Measurements from ENCODE around the gene YPEL2.

Gene YPEL2

DNA sequence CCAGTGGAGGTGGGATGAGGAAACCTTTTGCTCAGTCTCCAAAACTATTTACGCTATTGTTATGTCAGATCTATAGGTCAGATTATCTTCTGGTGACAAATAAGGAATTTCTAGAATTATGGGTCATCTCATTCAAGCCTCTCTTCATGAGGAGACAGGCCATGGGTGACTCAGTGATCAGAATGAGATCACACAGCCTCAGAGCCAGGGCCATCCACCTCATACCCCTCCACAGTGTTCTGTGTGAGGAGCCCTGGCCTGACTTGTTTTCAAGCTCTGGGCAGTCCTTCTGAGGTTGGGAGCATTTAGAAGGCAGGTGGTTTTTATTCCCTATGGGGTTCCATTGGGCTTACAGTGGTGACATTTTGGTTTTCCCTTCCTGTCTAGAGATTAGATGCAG lies 26.5 kb downstream of the YPEL2 start:
- Mint-ChIP-seq H3K4me3 (no peak overlapping the region), H3K27ac (no peak overlapping the region), H3K27me3 (ENCODE audit: low read depth, poor library complexity) (peaks cover 7% of the 10 kb centered on the region), H3K36me3 (ENCODE audit: low read depth) (peaks cover 59% of the 10 kb centered on the region), H3K9me3 (peaks cover 6% of the 10 kb centered on the region), H3K4me1 (peaks cover 69% of the 10 kb centered on the region)
- no peak for DNase-seq
- TF ChIP-seq, protein P1, sequence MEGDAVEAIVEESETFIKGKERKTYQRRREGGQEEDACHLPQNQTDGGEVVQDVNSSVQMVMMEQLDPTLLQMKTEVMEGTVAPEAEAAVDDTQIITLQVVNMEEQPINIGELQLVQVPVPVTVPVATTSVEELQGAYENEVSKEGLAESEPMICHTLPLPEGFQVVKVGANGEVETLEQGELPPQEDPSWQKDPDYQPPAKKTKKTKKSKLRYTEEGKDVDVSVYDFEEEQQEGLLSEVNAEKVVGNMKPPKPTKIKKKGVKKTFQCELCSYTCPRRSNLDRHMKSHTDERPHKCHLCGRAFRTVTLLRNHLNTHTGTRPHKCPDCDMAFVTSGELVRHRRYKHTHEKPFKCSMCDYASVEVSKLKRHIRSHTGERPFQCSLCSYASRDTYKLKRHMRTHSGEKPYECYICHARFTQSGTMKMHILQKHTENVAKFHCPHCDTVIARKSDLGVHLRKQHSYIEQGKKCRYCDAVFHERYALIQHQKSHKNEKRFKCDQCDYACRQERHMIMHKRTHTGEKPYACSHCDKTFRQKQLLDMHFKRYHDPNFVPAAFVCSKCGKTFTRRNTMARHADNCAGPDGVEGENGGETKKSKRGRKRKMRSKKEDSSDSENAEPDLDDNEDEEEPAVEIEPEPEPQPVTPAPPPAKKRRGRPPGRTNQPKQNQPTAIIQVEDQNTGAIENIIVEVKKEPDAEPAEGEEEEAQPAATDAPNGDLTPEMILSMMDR (IDR thresholded peaks at IDR 0.05): no peak

DNA sequence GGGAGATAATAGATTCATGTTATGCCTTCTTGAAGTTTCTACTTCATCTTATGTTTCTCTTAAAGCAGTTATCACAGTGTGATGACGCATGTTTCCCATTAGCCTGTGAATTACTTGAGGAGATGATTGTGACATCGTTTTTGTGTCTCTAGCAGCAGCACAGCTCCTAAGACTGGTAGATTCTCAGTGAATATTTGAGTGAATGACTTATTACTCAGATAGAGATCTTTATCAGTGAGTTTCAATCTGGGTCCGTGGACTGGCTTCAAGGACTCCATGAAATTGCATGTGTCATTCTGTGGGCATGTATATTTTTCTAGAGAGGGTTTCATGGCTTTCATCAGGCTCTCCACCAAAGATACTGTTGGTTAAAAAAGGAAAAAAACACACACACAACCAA lies 29.9 kb downstream of the YPEL2 start:
- DNase-seq: no peak

DNA sequence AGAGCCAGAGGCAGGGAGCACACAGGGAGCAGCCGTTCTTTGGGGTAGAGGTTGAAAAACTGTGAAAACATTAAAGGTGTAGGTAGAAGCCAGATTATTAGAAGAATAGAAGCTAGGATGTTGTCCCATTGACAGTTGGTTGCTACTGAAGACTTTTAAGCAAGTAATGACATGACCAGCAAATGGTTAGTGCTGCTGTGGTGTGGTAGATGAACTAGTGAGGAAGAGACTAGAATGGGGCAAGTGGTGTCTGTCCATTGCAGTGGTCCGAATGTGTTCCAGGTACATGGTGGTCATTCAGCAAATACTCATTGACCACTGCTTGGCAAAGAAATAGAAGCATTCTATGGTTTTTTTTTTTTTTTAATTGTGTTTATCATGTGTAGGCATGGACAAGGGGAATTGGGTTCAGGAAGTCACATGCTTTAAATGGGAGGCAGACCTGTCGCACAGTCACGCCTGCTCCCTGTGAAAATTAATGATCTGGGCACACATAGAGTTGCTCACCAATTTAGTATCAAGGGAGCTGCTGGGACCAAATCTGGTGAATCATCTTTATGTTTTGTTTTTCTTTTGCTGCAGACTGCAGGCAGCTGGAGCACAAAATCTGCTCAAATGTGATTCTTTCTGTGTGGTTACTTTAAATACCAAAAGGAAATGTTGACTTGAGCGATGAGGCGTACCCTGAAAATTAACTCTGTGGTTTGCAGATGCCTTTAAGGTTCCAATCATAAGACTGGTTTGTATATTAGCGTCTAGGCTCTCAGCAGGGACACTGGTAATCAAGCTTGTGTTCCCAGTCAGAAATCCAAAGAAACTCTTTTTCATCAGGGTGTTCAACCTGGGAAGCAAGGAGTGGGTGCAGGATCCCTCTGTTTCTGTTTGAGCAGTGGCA lies 30.7 kb downstream of the YPEL2 start:
- Mint-ChIP-seq H3K9me3 (no peaks in the 10 kb centered on the region), H3K27ac (peak overlapping the region; percentile 86), H3K4me1 (peaks cover 76% of the 10 kb centered on the region), H3K4me3 (peak overlapping the region; percentile 11), H3K27me3 (ENCODE audit: low read depth, poor library complexity) (peaks cover 3% of the 10 kb centered on the region), H3K36me3 (ENCODE audit: low read depth) (peaks cover 24% of the 10 kb centered on the region)
- TF ChIP-seq, protein P1 (IDR thresholded peaks at IDR 0.05): no peak
- DNase-seq: no peak

More for the DNA sequence above, 29.9 kb downstream of the YPEL2 start:
- peaks cover 32% of the 10 kb centered on the region for H3K36me3 Mint-ChIP-seq (ENCODE audit: low read depth)
- H3K27ac Mint-ChIP-seq: peak overlapping the region; percentile 56
- H3K4me1 Mint-ChIP-seq: peaks cover 68% of the 10 kb centered on the region
- H3K4me3 Mint-ChIP-seq: peak overlapping the region; percentile 11
- H3K9me3 Mint-ChIP-seq: peaks cover 6% of the 10 kb centered on the region
- TF ChIP-seq, protein P1 (IDR thresholded peaks at IDR 0.05): no peak
- peaks cover 3% of the 10 kb centered on the region for H3K27me3 Mint-ChIP-seq (ENCODE audit: low read depth, poor library complexity)

DNA sequence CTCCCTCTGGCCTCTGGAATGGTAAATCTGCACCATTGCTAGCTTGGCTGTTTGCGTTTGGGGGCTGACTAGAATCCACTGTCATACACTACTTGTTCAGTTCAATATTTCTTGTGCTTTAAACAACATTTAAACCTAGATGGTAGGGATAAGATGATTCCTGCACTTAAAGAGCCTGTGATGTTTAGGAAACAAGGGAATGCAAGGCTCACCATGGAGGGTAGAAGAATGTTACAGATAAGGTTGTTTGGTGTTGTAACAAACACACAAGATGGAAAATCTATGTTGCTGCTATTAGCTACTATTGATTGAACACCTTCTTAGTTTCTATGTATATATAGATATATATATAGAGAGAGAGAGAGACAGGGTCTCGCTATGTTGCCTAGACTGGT lies 31.4 kb downstream of the YPEL2 start:
- Mint-ChIP-seq H3K9me3 (no peaks in the 10 kb centered on the region), H3K4me3 (peak overlapping the region; percentile 11), H3K27me3 (ENCODE audit: low read depth, poor library complexity) (peaks cover 3% of the 10 kb centered on the region), H3K4me1 (peaks cover 81% of the 10 kb centered on the region), H3K36me3 (ENCODE audit: low read depth) (peaks cover 19% of the 10 kb centered on the region), H3K27ac (peak overlapping the region; percentile 86)
- TF ChIP-seq, protein P1 (IDR thresholded peaks at IDR 0.05): no peak
- DNase-seq: no peak

DNA sequence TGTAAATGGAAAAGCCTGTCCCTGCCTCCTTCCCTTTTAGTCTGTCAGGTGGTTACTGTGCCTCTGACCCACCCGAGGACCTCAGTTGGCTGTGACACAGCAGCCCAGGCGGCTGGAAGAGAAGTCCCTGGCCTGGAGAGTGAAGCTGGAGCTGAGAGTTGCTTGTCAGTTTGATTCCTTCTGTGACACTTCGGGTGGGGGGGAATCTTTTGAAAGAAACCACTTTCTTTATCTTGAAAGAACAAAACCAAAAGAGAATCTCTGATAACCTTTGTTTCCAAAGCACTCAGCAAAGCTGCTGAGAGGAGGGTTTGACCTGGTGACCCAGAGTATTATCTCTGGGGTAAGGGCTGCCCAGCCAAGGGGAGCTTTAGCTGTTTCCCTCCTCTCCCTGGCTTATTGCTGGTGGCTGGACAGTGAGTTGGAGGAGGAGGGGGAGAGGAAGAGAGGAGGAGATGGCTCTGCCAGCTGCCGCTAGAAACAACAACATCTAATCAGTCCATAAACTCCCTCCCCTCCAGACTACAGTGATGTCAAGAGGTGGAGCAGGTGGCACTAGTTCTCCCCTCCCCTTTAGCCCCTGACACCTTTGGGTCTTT lies 34.0 kb downstream of the YPEL2 start:
- Mint-ChIP-seq H3K4me1 (peaks cover 96% of the 10 kb centered on the region), H3K27me3 (ENCODE audit: low read depth, poor library complexity) (peaks cover 2% of the 10 kb centered on the region), H3K4me3 (peak overlapping the region; percentile 32), H3K9me3 (no peaks in the 10 kb centered on the region), H3K27ac (peak overlapping the region; percentile 96), H3K36me3 (ENCODE audit: low read depth) (peaks cover 8% of the 10 kb centered on the region)
- DNase-seq: peak; percentile 35
- TF ChIP-seq, protein P1 (IDR thresholded peaks at IDR 0.05): no peak

All from nephron progenitor cell (in vitro differentiated cells).